HG02763 (cell line): Measurements from ENCODE around the gene PCSK5.

ENCODE experiments used
- ATAC-seq: cut with Tn5 transposase; IDR thresholded peaks from one replicate; pipeline ENCODE4 v1.9.1; 2021; ENCODE audit warnings: mild to moderate bottlenecking, moderate library complexity; ENCODE audit not compliant: unreplicated experiment

PCSK5 gene

GRCh38 chr9:75918909-75919308 lies 28.4 kb downstream of the PCSK5 start:
- ATAC-seq, result no peak

GRCh38 chr9:75921391-75922127 lies 31.1 kb downstream of the PCSK5 start:
- no peak for ATAC-seq

- ATAC-seq, result no peak
Measured at GRCh38 chr9:75926385-75926784, 35.9 kb downstream of the PCSK5 start.

- no peak for ATAC-seq
Measured at GRCh38 chr9:75927356-75927755, 36.9 kb downstream of the PCSK5 start.

- ATAC-seq, result no peak
Measured at GRCh38 chr9:75930190-75930589, 39.7 kb downstream of the PCSK5 start.

DNA sequence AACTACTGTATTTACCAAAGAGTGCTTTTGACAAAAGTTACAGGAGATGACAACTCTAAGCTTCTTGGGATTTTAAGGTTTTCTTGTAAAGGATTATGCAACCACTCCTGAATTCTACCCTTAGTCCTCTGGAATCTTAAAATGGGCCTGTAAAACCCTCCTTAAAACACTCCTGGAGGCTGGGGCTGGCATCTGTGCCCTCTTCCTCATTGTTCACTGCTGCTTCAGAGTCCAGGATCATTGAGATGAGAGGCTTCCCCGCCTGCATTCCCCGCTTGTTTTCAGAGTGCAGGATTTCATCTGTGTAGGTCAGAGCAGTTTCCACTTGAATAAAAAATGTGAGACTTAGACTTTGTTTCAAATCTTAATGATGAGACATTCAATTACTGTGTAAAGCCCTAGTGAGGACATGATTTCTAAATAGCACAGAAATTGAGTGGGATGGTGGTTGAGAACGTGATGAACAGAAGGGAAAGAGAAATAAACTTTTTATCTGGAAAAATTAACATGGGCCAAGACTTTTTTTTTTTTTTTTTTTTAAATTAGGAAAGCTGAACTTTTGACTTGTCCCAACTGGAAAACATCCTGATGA lies 40.4 kb downstream of the PCSK5 start:
- no peak for ATAC-seq

- ATAC-seq, result no peak
Measured at GRCh38 chr9:75933982-75934381, 43.5 kb downstream of the PCSK5 start.

- no peak for ATAC-seq
Measured at GRCh38 chr9:75935591-75935990, 45.1 kb downstream of the PCSK5 start.

DNA sequence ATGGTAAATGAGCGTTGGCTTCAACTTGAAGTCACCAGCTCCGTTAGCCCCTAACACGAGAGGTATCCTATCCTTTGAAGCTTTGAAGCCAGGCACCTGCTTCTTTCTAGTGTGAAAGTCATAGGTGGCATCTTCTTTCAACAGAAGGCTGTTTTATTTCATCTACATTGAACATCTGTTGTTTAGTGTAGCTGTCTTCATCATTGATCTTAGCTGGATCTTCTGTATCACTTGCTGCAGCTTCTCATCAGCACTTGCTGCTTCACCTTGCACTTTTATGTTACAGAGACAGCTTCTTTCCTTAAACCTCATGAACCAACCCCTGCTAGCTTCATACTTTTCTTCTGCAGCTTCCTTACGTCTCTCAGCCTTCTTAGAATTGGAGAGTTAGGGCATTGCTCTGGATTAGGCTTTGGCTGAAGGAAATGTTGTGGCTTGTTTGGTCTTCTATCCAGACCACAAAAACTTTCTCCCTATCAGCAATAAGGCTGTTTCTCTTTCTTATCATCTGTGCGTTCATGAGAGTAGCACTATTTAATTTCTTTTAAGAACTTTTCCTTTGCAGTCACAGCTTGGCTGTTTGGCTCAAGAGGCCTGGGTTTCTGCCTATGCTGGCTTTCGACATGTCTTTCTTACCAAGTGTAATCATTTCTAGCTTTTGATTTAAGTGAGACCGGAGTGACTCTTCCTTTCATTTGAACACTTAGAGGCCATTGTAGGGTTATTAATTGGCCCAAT lies 47.2 kb downstream of the PCSK5 start:
- ATAC-seq, result no peak

GRCh38 chr9:75938946-75939345 lies 48.5 kb downstream of the PCSK5 start:
- ATAC-seq, result no peak

- no peak for ATAC-seq
Measured at GRCh38 chr9:75939536-75940111, 49.2 kb downstream of the PCSK5 start.

DNA sequence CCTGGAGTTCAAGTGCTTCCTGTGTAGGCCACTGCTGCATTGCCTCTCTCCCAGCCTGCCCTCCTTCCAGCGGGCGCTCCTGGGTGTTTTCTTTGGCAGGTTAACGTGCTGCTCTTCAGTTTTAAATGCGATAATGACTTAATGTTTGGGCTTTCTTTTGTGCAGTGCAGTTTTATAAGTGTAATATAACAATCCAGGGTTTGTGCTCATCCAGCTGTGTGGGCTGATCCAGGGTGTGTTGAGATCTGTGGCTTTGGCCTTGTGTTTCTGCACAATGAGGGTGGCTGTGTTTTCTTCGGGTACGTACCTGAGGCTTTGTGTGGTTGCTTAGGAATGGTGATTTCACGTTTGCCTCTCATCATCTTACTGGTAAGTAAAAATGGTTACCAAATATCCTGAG lies 50.6 kb downstream of the PCSK5 start:
- no peak for ATAC-seq

DNA sequence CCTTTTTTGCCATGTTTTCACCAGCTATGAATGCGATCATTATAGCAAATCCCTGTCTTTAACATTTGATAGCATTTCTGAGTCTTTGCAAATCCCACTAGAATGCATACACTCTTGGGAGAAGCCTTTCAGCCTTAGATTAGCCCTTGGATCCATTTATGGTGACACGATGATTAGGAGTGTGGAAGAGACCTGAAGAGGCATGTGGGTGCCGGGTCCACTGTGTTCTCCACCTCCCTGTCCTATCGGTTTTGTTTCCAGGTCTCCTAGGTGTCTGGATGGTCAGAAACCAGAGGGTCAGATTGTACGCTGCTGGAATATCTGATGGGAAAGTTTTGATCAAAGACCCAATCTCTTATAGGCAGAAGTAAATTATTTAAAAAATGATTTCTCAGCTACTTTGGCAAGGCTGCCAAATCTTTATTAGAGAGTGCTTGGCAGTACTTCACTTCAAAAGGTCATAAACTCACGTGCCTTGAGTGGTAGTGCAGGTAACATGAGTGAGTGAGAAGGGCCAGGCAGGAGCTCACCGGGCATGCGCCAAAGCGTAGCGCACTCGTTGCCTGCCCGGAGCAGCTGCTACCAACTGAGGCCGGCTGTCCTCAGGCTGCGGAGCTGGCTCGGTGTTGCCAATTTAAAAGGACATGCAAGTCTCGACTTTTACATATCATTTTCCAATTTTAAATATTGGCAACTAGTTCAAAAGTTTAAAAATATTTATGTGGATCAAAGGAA lies 51.3 kb downstream of the PCSK5 start:
- no peak for ATAC-seq

- no peak for ATAC-seq
Measured at GRCh38 chr9:75946766-75947165, 56.3 kb downstream of the PCSK5 start.

DNA sequence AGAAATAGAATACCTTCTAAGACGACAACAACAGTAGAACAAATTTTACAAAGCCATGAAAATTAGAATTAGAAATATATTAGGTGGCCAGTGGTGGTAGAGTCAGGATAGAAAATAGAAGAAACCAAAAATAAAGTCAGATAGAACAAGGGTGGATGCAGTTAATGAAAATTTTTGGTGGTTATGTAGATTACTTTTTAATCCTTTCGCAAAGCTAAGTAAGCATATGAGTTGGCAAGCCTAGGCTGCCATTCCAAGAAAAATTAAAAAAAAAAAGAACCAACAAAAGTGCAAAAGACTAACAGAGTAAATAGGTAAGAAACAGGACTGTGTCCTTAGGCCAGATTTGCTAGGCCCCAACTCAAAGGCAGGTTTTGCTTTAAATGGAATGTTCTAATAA lies 56.8 kb downstream of the PCSK5 start:
- no peak for ATAC-seq

DNA sequence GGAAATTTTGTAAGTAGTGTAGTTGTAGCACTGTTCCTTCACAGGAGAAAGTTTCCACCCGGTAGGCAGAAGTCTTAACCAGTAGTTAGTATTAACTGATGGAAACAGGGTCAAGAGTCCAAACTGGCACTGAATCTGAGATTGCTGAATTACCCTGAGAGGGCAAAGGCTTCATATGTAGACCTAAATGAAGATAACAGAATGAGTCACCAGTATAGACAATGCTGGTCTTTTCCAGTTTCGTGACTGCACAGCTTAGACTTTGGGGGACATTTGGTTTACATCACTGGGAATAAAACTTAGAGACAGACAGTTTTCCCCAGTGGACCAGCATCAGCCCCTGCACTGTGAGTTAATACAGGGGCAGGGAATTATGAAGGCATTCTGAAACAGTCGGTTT lies 60.5 kb downstream of the PCSK5 start:
- no peak for ATAC-seq

- ATAC-seq, result no peak
Measured at GRCh38 chr9:75953218-75953617, 62.7 kb downstream of the PCSK5 start.

GRCh38 chr9:75956161-75956560 lies 65.7 kb downstream of the PCSK5 start:
- no peak for ATAC-seq

DNA sequence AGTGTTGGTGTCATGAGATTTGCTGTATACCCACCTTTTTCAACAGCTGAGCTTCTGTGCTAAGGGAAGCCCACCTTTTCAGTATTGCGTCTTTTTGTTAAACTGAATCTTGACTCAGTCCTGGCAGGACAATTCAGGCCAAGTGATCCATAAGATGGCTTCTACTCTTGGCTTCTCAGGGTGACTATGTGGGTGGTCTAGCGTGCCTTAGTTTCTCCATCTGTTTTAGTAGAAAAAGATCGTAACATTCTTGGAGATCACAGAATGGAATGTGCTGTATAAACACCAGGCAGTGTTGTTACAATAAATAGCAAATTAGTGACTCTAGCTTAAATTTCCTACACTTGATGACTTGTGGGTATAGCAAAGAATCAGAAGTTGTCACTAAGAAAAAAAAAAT lies 66.6 kb downstream of the PCSK5 start:
- ATAC-seq, result no peak

- no peak for ATAC-seq
Measured at GRCh38 chr9:75958226-75958625, 67.8 kb downstream of the PCSK5 start.

GRCh38 chr9:75960551-75960950 lies 70.1 kb downstream of the PCSK5 start:
- no peak for ATAC-seq
